Measurements from ENCODE around the gene HYI.
"Not testable (repeated sequence)": the region's sequence is repeated elsewhere in the genome, so short reads cannot be mapped to it uniquely, and the experiment has no call there.

- not testable (repeated sequence) for TF ChIP-seq ARNT (IDR thresholded peaks at IDR 0.05); FOXK2 (IDR thresholded peaks at IDR 0.05); SP1 (IDR thresholded peaks at IDR 0.05); BHLHE40 (IDR thresholded peaks at IDR 0.05; ENCODE audit: borderline replicate concordance)
- TF ChIP-seq, protein P1, sequence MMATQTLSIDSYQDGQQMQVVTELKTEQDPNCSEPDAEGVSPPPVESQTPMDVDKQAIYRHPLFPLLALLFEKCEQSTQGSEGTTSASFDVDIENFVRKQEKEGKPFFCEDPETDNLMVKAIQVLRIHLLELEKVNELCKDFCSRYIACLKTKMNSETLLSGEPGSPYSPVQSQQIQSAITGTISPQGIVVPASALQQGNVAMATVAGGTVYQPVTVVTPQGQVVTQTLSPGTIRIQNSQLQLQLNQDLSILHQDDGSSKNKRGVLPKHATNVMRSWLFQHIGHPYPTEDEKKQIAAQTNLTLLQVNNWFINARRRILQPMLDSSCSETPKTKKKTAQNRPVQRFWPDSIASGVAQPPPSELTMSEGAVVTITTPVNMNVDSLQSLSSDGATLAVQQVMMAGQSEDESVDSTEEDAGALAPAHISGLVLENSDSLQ (IDR thresholded peaks at IDR 0.05): not testable (repeated sequence)
These were observed 40.3 kb downstream of the HYI start for GRCh38 chr1:43413426-43413825.

All from HEK293T (cell line).